A673 (cell line): ENCODE data around the gene TEX2. TPM values are rescaled to one million over a fixed set of nuclear protein-coding genes. Genes with fewer than 3 reads are reported as not detected.

Experiments used
- BruUV-seq: library from RNA; stranded (reverse); fragments of 400-500 nt; replicated peaks from 2 replicates; lab custom pipeline; 2021; lab: Mats Ljungman, UMichigan
- CTCF ChIA-PET: fragments of 300-600 bp; sonication (Branson Sonifier 250); formaldehyde crosslinking; loops from one replicate; lab custom pipeline; 2022; ENCODE audit warnings: antibody characterized with exemption; lab: Charles Lee
- POLR2A ChIA-PET: fragments of 300-600 bp; sonication (Branson Sonifier 250); formaldehyde crosslinking; loops from one replicate; lab custom pipeline; 2022; ENCODE audit warnings: antibody characterized with exemption; ENCODE audit not compliant: low non-redundant PET; lab: Charles Lee
- DNase-seq: peaks from one replicate; pipeline ENCODE4 v3.0.0-alpha.2; 2015; ENCODE audit warnings: low spot score
- H3K27ac ChIP-seq: fragments of 200-600 bp; sonication (generic); 2 replicates; pipeline ENCODE4 v1.5.1; 2016; ENCODE audit warnings: mixed run types, low read depth, mild to moderate bottlenecking, mixed read lengths, antibody characterized with exemption, low read length; ENCODE audit not compliant: poor library complexity, severe bottlenecking
- H3K27me3 ChIP-seq: fragments of 200-600 bp; sonication (generic); replicated peaks from 2 replicates; pipeline ENCODE4 v1.6.1; 2017; ENCODE audit warnings: mixed run types, low read depth, mild to moderate bottlenecking, mixed read lengths, antibody characterized with exemption, low read length; ENCODE audit not compliant: insufficient read depth, poor library complexity
- H3K36me3 ChIP-seq: fragments of 200-600 bp; sonication (generic); 2 replicates; pipeline ENCODE4 v1.6.1; 2016; ENCODE audit warnings: mixed run types, mild to moderate bottlenecking, mixed read lengths, antibody characterized with exemption, low read length; ENCODE audit not compliant: insufficient read depth, poor library complexity, severe bottlenecking
- H3K4me1 ChIP-seq: fragments of 200-600 bp; sonication (generic); 2 replicates; pipeline ENCODE4 v1.6.1; 2017; ENCODE audit warnings: mixed run types, mild to moderate bottlenecking, mixed read lengths, antibody characterized with exemption, low read length; ENCODE audit not compliant: insufficient read depth, poor library complexity, severe bottlenecking
- H3K4me3 ChIP-seq: fragments of 200-600 bp; sonication (generic); 2 replicates; pipeline ENCODE4 v1.5.1; 2016; ENCODE audit warnings: low read depth, mixed run types, mild to moderate bottlenecking, mixed read lengths, low read length; ENCODE audit not compliant: poor library complexity, severe bottlenecking
- H3K9me3 ChIP-seq: fragments of 200-600 bp; sonication (generic); 2 replicates; pipeline ENCODE4 v1.6.1; 2016; ENCODE audit warnings: mixed run types, low read depth, mild to moderate bottlenecking, mixed read lengths, antibody characterized with exemption, low read length; ENCODE audit not compliant: poor library complexity, severe bottlenecking
- EZH2 ChIP-seq: fragments of 200-600 bp; sonication (generic); IDR thresholded peaks from 2 replicates; pipeline ENCODE4 v1.6.1; 2017; ENCODE audit warnings: borderline replicate concordance, low read depth, mild to moderate bottlenecking, mixed read lengths, antibody characterized with exemption, low read length; ENCODE audit not compliant: poor library complexity, severe bottlenecking
- intact Hi-C: fragments of 100-400 bp; cut with micrococcal nuclease; formaldehyde crosslinking; loops from one replicate; pipeline ENCODE4 v1.10.0; 2022; ENCODE audit not compliant: unreplicated experiment
- total RNA-seq: library from RNA; stranded (reverse); gene quantifications from 2 replicates; pipeline ENCODE4 v1.2.3, GENCODE V29; 2021
- TF ChIP-seq, protein P1 (sequence below): fragments of 300-800, 200-600 bp; sonication (generic); conservative IDR thresholded peaks from 2 replicates; pipeline ENCODE4 v1.5.1; 2017; ENCODE audit warnings: low read depth, mild to moderate bottlenecking, antibody characterized with exemption, low read length, moderate library complexity, mixed read lengths

TEX2 gene
- total RNA-seq, 1 experiment from 2014 or later, result 16.1 TPM

DNA sequence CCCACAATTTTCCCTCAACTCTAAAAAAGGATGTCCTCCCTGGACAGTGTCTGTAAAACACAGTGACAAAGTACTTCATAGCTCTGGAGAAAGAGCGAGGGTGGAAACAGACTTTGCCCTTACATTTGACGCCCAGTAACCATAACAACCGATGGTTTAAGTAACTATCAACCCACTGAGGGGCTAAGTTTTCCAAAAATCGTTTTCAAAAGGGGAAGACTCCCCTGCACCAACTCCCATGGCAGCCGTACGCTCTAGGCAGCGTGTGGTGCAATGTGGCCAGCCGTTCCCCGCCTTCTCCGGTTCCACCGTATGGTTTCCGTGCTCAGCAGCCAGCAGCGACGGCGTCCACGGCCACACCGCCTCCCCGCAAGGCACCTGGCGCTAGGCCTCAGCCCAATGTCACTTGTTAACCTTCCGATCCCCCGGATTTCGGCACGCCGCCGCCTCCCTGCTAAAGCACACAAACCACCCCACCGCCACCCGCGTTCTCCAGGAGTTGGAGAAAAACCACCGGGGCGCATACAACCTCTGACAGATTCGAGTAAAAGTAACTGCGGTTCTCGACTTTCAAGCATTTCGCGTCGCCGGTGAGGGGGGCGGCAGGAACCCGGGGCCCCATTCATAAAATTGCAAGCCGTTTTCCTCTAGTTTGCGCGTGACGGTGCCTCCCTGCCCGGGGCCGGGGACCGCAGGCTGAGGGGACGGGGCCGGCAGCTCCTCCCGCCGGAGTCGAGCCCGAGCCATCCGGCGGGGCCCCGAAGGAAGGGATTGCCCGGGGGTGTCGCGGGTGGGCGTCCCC, 661 bp downstream of the TEX2 start:
- no peaks in the 10 kb centered on the region for H3K36me3 ChIP-seq
- intact Hi-C loops, result loop anchor here (5.0 kb wide), 1 partner anchor 115 kb away; no protein-coding TSS in a partner anchor
- peaks cover 11% of the 10 kb centered on the region for H3K4me1 ChIP-seq
- H3K4me3 ChIP-seq, result peak overlapping the region; percentile 80
- no peaks in the 10 kb centered on the region for H3K9me3 ChIP-seq
- ChIA-PET CTCF (no interaction called here), POLR2A (no interaction called here)
- peak overlapping the region; percentile 46 for H3K27ac ChIP-seq
- peak; percentile 37 for DNase-seq
- H3K27me3 ChIP-seq, result no peaks in the 10 kb centered on the region
- no peak for TF ChIP-seq EZH2
- TF ChIP-seq, protein P1, sequence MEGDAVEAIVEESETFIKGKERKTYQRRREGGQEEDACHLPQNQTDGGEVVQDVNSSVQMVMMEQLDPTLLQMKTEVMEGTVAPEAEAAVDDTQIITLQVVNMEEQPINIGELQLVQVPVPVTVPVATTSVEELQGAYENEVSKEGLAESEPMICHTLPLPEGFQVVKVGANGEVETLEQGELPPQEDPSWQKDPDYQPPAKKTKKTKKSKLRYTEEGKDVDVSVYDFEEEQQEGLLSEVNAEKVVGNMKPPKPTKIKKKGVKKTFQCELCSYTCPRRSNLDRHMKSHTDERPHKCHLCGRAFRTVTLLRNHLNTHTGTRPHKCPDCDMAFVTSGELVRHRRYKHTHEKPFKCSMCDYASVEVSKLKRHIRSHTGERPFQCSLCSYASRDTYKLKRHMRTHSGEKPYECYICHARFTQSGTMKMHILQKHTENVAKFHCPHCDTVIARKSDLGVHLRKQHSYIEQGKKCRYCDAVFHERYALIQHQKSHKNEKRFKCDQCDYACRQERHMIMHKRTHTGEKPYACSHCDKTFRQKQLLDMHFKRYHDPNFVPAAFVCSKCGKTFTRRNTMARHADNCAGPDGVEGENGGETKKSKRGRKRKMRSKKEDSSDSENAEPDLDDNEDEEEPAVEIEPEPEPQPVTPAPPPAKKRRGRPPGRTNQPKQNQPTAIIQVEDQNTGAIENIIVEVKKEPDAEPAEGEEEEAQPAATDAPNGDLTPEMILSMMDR, result no peak
- no TSS peak for BruUV-seq

DNA sequence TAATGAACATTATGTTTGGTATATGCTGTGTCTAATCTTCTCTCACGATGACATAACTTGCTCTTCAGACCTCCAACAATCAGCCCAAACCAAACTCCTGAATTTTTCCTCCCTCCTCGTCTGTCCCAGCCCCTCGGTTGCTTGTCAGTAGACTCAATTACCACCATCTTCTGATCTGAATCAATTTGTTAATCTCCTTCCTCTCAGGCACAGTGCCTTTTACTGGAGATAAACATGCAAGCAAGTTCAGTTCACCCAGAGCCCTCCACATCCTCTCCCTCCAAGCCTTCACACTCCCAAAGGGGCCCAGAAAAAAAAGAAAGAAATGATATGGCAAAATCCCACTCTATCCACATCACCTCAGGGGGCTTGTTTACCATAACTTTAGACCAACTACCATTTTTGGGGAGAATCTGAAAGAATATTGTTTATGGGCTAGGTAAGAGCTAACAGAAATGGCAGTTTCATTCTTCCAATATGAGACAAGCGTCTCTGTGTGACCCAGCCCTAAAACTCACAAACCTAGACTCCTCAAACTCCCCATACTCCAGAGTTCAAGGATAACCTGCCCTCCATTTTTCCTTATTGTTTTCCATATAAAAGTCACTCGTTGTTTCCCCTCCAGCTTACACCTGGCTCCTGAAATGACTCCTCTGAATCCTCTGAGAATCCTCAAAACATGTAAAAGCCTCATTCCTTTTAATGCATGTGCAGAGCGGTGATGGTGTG, 1.5 kb downstream of the TEX2 start:
- Histone ChIP-seq H3K4me3 (peak overlapping the region; percentile 80), H3K27me3 (no peaks in the 10 kb centered on the region), H3K27ac (no peak overlapping the region), H3K36me3 (no peaks in the 10 kb centered on the region), H3K9me3 (no peaks in the 10 kb centered on the region), H3K4me1 (peaks cover 11% of the 10 kb centered on the region)
- CTCF ChIA-PET, result no interaction called here
- POLR2A ChIA-PET, result no interaction called here
- DNase-seq, result no peak
- intact Hi-C loops, result loop anchor here (5.0 kb wide), 1 partner anchor 114 kb away; no protein-coding TSS in a partner anchor
- no TSS peak for BruUV-seq
- no peak for TF ChIP-seq EZH2
- TF ChIP-seq, protein P1, result no peak

DNA sequence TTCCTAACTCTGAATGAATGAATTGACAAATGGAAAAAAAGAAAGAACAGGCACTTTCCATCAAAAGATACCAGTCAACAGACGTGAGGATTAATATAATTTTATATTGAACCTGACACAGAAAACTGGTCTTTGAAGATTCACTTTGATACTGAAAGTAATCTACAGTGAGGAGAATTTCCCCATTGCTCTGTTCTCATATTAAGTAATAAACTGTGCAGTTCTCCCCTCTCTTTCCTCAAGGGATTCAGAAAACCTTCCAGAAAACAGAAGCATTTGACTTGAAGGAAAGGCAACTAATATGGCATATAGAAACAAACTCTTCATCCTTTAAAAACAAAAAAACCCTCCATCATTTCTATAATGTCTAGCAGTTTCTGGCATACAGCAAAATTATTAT, 2.2 kb downstream of the TEX2 start:
- H3K27me3 ChIP-seq, result no peaks in the 10 kb centered on the region
- no peaks in the 10 kb centered on the region for H3K36me3 ChIP-seq
- no peak overlapping the region for H3K4me3 ChIP-seq
- no peaks in the 10 kb centered on the region for H3K9me3 ChIP-seq
- ChIA-PET POLR2A (no interaction called here), CTCF (no interaction called here)
- no TSS peak for BruUV-seq
- intact Hi-C loops, result loop anchor here (5.0 kb wide), 1 partner anchor 114 kb away; no protein-coding TSS in a partner anchor
- no peak for TF ChIP-seq EZH2
- TF ChIP-seq, protein P1, result no peak
- H3K4me1 ChIP-seq, result peaks cover 11% of the 10 kb centered on the region
- DNase-seq, result no peak
- no peak overlapping the region for H3K27ac ChIP-seq
